Measurements from ENCODE around the gene DOCK9. TPM values are rescaled to one million over a fixed set of nuclear protein-coding genes. Genes with fewer than 3 reads are reported as not detected.

The DOCK9 gene
- polyA plus RNA-seq, 1 of the 3 experiments (the other 2 are of a cell fraction) = 16.6 TPM

- no peak overlapping the region for H2AFZ ChIP-seq (ENCODE audit: low read depth)
- H3K36me3 ChIP-seq (replicated peaks in 1 of 2; ENCODE audit: control insufficient read depth in 1 of 2, insufficient read depth in 2 of 2, low read length in 1 of 2) = peaks cover 0 to 11% of the 10 kb centered on the region in 2 experiments
- H3K79me2 ChIP-seq (ENCODE audit: insufficient read depth) = no peaks in the 10 kb centered on the region
- H3K27ac ChIP-seq (ENCODE audit: low read depth in 2 of 2, low read length in 1 of 2) = no peak overlapping the region
- no peak for DNase-seq
- POLR2A ChIA-PET = no interaction called here
- no peak overlapping the region for H3K9ac ChIP-seq
- H3K27me3 ChIP-seq (ENCODE audit: insufficient read depth) = no peaks in the 10 kb centered on the region
- H3F3A ChIP-seq (replicated peaks; ENCODE audit: insufficient read depth) = peaks cover 17% of the 10 kb centered on the region
- TF ChIP-seq REST (IDR thresholded peaks at IDR 0.05; ENCODE audit: low read depth, low read length) (no peak), RXRA (IDR thresholded peaks at IDR 0.05; ENCODE audit: borderline replicate concordance, low read depth) (no peak), CTCF (IDR thresholded peaks at IDR 0.05) (no peak), SMC3 (IDR thresholded peaks at IDR 0.05; ENCODE audit: low read depth, low read length) (no peak), GATA2 (CRISPR knock-in tag; IDR thresholded peaks at IDR 0.05) (no peak), NFIC (IDR thresholded peaks at IDR 0.05; ENCODE audit: borderline replicate concordance) (no peak), NRF1 (IDR thresholded peaks at IDR 0.05; ENCODE audit: low read depth, low read length) (no peak), YY1 (IDR thresholded peaks at IDR 0.05; ENCODE audit: low read depth) (no peak), TCF12 (IDR thresholded peaks at IDR 0.05) (no peak), CHD2 (IDR thresholded peaks at IDR 0.05; ENCODE audit: low read length, partially characterized antibody) (no peak), MAX (IDR thresholded peaks at IDR 0.05; ENCODE audit: low read depth) (no peak), ELF1 (IDR thresholded peaks at IDR 0.05) (no peak)
- peaks cover 22 to 31% of the 10 kb centered on the region in 2 experiments for H3K4me1 ChIP-seq (ENCODE audit: control insufficient read depth in 1 of 2, insufficient read depth in 2 of 2, low read depth in 1 of 2, low read length in 1 of 2)
- CTCF ChIA-PET = interaction anchor here (1.0 to 4.0 kb wide), 3 partner anchors 11 to 155 kb away, joined by 3 to 14 read pairs (median 4); no protein-coding TSS in a partner anchor
- H3K4me3 ChIP-seq (ENCODE audit: low read depth in 2 of 2, low read length in 1 of 2) = no peak overlapping the region
- H3K9me2 ChIP-seq = no peaks in the 10 kb centered on the region
- no peak overlapping the region for H3K4me2 ChIP-seq
- 92% methylated on average over 6 of the region's 6 CpGs for WGBS (ENCODE audit: low lambda C conversion rate)
- no peaks in the 10 kb centered on the region for H3K9me3 ChIP-seq
- no peaks in the 10 kb centered on the region for H4K20me1 ChIP-seq (ENCODE audit: insufficient read depth)
These were observed 151.7 kb downstream of the DOCK9 start for GRCh38 chr13:98826146-98826545.

- no peaks in the 10 kb centered on the region for H4K20me1 ChIP-seq (ENCODE audit: insufficient read depth)
- no peak overlapping the region for H3K9ac ChIP-seq
- H3K9me3 ChIP-seq = no peaks in the 10 kb centered on the region
- peaks cover 21% of the 10 kb centered on the region for H3F3A ChIP-seq (replicated peaks; ENCODE audit: insufficient read depth)
- no peaks in the 10 kb centered on the region for H3K27me3 ChIP-seq (ENCODE audit: insufficient read depth)
- peaks cover 0 to 11% of the 10 kb centered on the region in 2 experiments for H3K36me3 ChIP-seq (replicated peaks in 1 of 2; ENCODE audit: control insufficient read depth in 1 of 2, insufficient read depth in 2 of 2, low read length in 1 of 2)
- no peak overlapping the region for H3K4me2 ChIP-seq
- 96% methylated on average over 8 of the region's 8 CpGs for WGBS (ENCODE audit: low lambda C conversion rate)
- ChIA-PET CTCF (interaction anchor here (1.0 to 4.0 kb wide), 3 partner anchors 14 to 154 kb away, joined by 3 to 14 read pairs (median 3); no protein-coding TSS in a partner anchor), POLR2A (no interaction called here)
- no peak for TF ChIP-seq CHD2 (IDR thresholded peaks at IDR 0.05; ENCODE audit: low read length, partially characterized antibody)
- peaks cover 24 to 35% of the 10 kb centered on the region in 2 experiments for H3K4me1 ChIP-seq (ENCODE audit: control insufficient read depth in 1 of 2, insufficient read depth in 2 of 2, low read depth in 1 of 2, low read length in 1 of 2)
- no peak for DNase-seq
- no peaks in the 10 kb centered on the region for H3K9me2 ChIP-seq
- H3K4me3 ChIP-seq (ENCODE audit: low read depth in 2 of 2, low read length in 1 of 2) = no peak overlapping the region
- no peak overlapping the region for H2AFZ ChIP-seq (ENCODE audit: low read depth)
- H3K27ac ChIP-seq (ENCODE audit: low read depth in 2 of 2, low read length in 1 of 2) = no peak overlapping the region
- no peaks in the 10 kb centered on the region for H3K79me2 ChIP-seq (ENCODE audit: insufficient read depth)
These were observed 152.2 kb downstream of the DOCK9 start for GRCh38 chr13:98825659-98826058.

All from SK-N-SH (cell line).